Ascending aorta (tissue), 2 donors: Measurements from ENCODE around the gene SBDS. TPM values are rescaled to one million over a fixed set of nuclear protein-coding genes. Genes with fewer than 3 reads are reported as not detected.
"Not testable (repeated sequence)": the region's sequence is repeated elsewhere in the genome, so short reads cannot be mapped to it uniquely, and the experiment has no call there.

Source experiments
- DNase-seq, 2 donors: peaks; one replicate each; pipeline ENCODE4 v3.0.0-alpha.2; 2019; ENCODE audit warnings: low spot score in 2 of 2
- H3K27ac ChIP-seq, 2 donors: fragments of 200-600 bp; sonication (generic); one replicate each; pipeline ENCODE4 v1.5.1; 2016 to 2017; ENCODE audit warnings: mild to moderate bottlenecking in 1 of 2
- H3K27me3 ChIP-seq: fragments of 200-600 bp; sonication (generic); one replicate; pipeline ENCODE4 v1.5.1; 2017
- H3K36me3 ChIP-seq, 2 donors: fragments of 200-600 bp; sonication (generic); one replicate each; pipeline ENCODE4 v1.5.1; 2016
- H3K4me1 ChIP-seq, 2 donors: fragments of 200-600 bp; sonication (generic); one replicate each; pipeline ENCODE4 v1.5.1; 2016 to 2017; ENCODE audit warnings: mild to moderate bottlenecking in 1 of 2
- H3K4me3 ChIP-seq, 2 donors: fragments of 200-600 bp; sonication (generic); one replicate each; pipeline ENCODE4 v1.5.1; 2016 to 2017; ENCODE audit warnings: mild to moderate bottlenecking in 1 of 2
- H3K9me3 ChIP-seq, 2 donors: fragments of 200-600 bp; sonication (generic); one replicate each; pipeline ENCODE4 v1.5.1; 2016
- CTCF ChIP-seq, 3 experiments: fragments of 200-600 bp in 2 of 3; fragments of 450-650 bp in 1 of 3; sonication (generic) in 2 of 3; IDR thresholded peaks; one replicate each; pipeline ENCODE4 v1.5.1; 2016 to 2019; ENCODE audit warnings: antibody characterized with exemption in 3 of 3, mild to moderate bottlenecking in 1 of 3, moderate library complexity in 1 of 3
- intact Hi-C: fragments of 100-400 bp; cut with DNase I; formaldehyde crosslinking; loops from one replicate; pipeline ENCODE4 v1.15.1; 2023
- total RNA-seq: library from RNA; depleted of rRNA; stranded (reverse); fragments of >200 nt; gene quantifications from one replicate; pipeline ENCODE4 v1.1.0, GENCODE V29; 2016

SBDS gene
- total RNA-seq, 1 donor from 2014 or later = 165 TPM

- H3K27ac ChIP-seq, DNase-seq, H3K4me1 ChIP-seq, H3K36me3 ChIP-seq, H3K9me3 ChIP-seq, H3K27me3 ChIP-seq, intact Hi-C loops, H3K4me3 ChIP-seq: not testable (repeated sequence)
Observed at GRCh38 chr7:66979013-66979412, 16.4 kb downstream of the SBDS start.

GRCh38 chr7:66978312-66978711, 17.1 kb downstream of the SBDS start:
- H3K9me3 ChIP-seq, DNase-seq, H3K27me3 ChIP-seq, H3K36me3 ChIP-seq, H3K27ac ChIP-seq, H3K4me1 ChIP-seq, H3K4me3 ChIP-seq, intact Hi-C loops: not testable (repeated sequence)

DNA sequence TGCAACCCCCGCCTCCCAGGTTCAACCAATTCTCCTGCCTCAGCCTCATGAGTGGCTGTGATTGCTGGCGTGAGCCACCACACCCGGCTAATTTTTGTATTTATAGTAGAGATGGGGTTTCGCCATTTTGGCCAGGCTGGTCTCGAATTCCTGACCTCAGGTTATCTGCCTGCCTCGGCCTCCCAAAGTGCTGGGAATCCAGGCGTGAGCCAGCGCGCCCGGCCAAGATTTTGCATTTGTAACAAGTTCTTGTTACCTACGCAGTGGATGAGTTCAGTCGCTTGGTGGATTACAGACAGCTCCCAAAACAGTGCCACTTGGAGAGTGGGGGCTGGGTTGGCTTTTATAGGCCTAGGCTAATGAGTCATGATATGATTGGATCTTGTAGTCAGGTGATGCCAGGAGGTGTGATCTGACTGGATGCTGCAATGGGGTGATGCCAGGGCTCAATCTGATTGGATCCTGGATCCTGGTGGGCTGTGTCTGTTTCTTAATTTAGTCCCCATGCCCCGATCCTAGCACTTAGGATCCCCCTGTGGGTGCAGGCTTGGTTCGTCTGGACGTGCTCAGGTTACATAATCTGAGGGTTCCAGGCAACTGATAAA, 20.3 kb downstream of the SBDS start:
- Histone ChIP-seq H3K4me1 (no peaks in the 10 kb centered on the region), H3K36me3 (no peaks in the 10 kb centered on the region), H3K9me3 (no peaks in the 10 kb centered on the region), H3K4me3 (no peak overlapping the region), H3K27me3 (no peaks in the 10 kb centered on the region), H3K27ac (no peak overlapping the region)
- intact Hi-C loops = no loop called here
- no peak for TF ChIP-seq CTCF (IDR thresholded peaks at IDR 0.05)
- no peak for DNase-seq

DNA sequence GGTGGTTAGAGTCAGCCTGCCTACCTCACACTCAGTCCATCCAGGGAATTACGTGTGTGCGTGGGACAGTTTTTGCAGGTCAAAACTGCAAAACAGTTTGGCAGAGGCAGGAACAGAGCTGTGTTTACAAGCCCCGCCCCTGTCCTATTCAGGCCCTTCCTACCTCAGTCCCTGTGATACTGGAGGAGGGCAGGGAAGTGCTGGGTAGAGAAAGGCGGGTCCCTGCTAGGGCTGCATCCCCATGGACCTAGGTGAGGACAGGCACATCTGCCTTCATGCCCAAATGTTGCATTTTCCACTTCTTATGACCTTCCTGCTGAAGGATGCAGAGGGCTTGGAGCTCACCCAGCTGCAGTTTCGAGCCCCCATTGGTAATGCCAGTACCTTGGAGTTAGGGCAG, 25.1 kb downstream of the SBDS start:
- Histone ChIP-seq H3K27me3 (no peaks in the 10 kb centered on the region), H3K27ac (no peak overlapping the region), H3K9me3 (no peaks in the 10 kb centered on the region), H3K4me3 (no peak overlapping the region), H3K4me1 (no peaks in the 10 kb centered on the region), H3K36me3 (no peaks in the 10 kb centered on the region)
- TF ChIP-seq CTCF (IDR thresholded peaks at IDR 0.05) = no peak
- intact Hi-C loops = no loop called here
- no peak for DNase-seq

DNA sequence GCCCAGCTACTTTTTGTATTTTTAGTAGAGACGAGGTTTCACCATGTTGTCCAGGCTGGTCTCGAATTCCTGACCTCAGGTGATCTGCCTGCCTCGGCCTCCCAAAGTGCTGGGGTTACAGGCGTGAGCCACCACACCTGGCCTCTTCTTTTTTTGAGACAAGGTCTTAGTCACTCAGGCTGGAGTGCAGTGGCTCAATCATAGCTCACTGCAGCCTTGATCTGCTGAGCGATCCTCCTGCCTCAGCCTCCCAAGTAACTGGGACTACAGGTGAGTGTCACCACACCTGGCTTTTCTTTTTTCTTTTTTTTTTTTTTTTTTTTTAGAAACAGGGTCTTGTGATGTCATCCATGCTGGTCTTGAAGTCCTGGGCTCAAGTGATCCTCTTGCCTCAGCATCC, 26.4 kb downstream of the SBDS start:
- DNase-seq, H3K36me3 ChIP-seq, H3K4me3 ChIP-seq, H3K27ac ChIP-seq, H3K9me3 ChIP-seq, intact Hi-C loops, H3K27me3 ChIP-seq, H3K4me1 ChIP-seq: not testable (repeated sequence)

DNA sequence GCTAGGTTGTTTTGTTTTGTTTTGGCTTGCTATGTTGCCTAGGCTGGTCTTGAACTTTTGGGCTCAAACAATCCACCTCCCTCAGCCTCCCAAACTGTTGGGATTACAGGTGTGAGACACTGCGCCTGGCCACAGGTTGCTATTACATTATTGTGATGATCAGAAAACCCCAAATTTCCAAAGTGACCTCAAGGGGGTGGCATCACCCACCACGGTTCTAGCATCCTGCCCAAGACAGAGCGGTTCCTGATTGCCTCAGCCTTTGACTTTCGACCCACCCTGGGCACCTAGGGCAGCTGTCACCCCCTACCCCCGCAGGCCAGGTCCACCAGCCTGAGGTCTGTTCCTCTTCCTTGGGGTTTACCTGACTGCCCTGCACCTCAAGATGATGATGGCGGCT, 28.4 kb downstream of the SBDS start:
- Histone ChIP-seq H3K4me1 (no peaks in the 10 kb centered on the region), H3K27ac (no peak overlapping the region), H3K9me3 (no peaks in the 10 kb centered on the region), H3K36me3 (no peaks in the 10 kb centered on the region), H3K4me3 (no peak overlapping the region), H3K27me3 (no peaks in the 10 kb centered on the region)
- TF ChIP-seq CTCF (IDR thresholded peaks at IDR 0.05) = no peak
- intact Hi-C loops = no loop called here
- no peak for DNase-seq

DNA sequence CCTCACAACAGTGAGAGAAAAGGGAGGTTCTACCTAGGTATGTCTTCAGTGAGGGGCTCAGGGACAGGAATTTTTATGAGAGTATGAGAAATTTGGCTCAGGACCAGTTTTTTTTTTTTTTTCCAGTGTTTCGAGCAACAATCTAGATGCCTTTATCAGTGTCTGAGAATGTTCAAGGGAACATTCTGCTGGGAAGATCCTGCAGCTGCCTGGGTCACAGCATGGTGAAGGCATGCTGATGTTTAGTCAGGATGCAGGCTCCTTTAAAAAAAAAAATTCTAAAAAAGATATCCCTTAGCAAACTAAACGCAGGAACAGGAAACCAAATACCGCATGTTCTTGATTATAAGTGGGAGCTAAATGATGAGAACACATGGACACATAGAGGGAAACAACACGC, 31.0 kb downstream of the SBDS start:
- no peaks in the 10 kb centered on the region for H3K9me3 ChIP-seq
- no peak for TF ChIP-seq CTCF (IDR thresholded peaks at IDR 0.05)
- no peaks in the 10 kb centered on the region for H3K4me1 ChIP-seq
- peaks cover 0 to 3% of the 10 kb centered on the region in 2 donors for H3K36me3 ChIP-seq
- no peak overlapping the region for H3K4me3 ChIP-seq
- no peaks in the 10 kb centered on the region for H3K27me3 ChIP-seq
- intact Hi-C loops = no loop called here
- DNase-seq = no peak
- H3K27ac ChIP-seq = no peak overlapping the region
